Muscle of leg (tissue), 11 donors: Measurements from ENCODE around the gene RPL18. TPM values are rescaled to one million over a fixed set of nuclear protein-coding genes. Genes with fewer than 3 reads are reported as not detected.

Source experiments
- DNase-seq: peaks from one replicate; pipeline ENCODE4 v3.0.0; 2013
- H3K27ac ChIP-seq: one replicate; pipeline ENCODE4 v1.5.1; 2013; ENCODE audit warnings: mild to moderate bottlenecking, low read length, control low read depth
- H3K27me3 ChIP-seq: one replicate; pipeline ENCODE4 v1.6.1; 2013; ENCODE audit warnings: low read length; ENCODE audit not compliant: control insufficient read depth, insufficient read depth
- H3K36me3 ChIP-seq: one replicate; pipeline ENCODE4 v1.6.1; 2013; ENCODE audit warnings: low read length; ENCODE audit not compliant: control insufficient read depth, insufficient read depth
- H3K4me1 ChIP-seq: one replicate; pipeline ENCODE4 v1.6.1; 2013; ENCODE audit warnings: low read length; ENCODE audit not compliant: control insufficient read depth, insufficient read depth
- H3K4me3 ChIP-seq: one replicate; pipeline ENCODE4 v1.5.1; 2013; ENCODE audit warnings: low read length, control low read depth
- H3K9me3 ChIP-seq: replicated peaks from 2 replicates; pipeline ENCODE4 v1.6.1; 2013; ENCODE audit warnings: low read depth, low read length; ENCODE audit not compliant: control insufficient read depth
- WGBS: methylation state at CpG from one replicate; pipeline ENCODE4 v1.1.5; 2013; ENCODE audit warnings: missing lambda C conversion rate; ENCODE audit not compliant: insufficient coverage; 5-methylcytosine and 5-hydroxymethylcytosine counted together
- polyA plus RNA-seq, 8 donors: library from polyadenylated mRNA; unstranded; fragments of 120-200 nt; gene quantifications; one replicate each; pipeline versions ENCODE4 v1.2.1 to v1.2.3, GENCODE V29; 2013; ENCODE audit warnings: inconsistent platforms in 1 of 8, low replicate concordance in 1 of 8; ENCODE audit not compliant: insufficient read length in 8 of 8, insufficient read depth in 1 of 8
- total RNA-seq: library from RNA; stranded (reverse); fragments of 120-200 nt; gene quantifications from one replicate; pipeline ENCODE4 v1.2.4, GENCODE V29; 2013

Gene RPL18
- total and polyA plus RNA-seq, 9 donors, result 1,793 to 2,914 (median 1,904) TPM

DNA sequence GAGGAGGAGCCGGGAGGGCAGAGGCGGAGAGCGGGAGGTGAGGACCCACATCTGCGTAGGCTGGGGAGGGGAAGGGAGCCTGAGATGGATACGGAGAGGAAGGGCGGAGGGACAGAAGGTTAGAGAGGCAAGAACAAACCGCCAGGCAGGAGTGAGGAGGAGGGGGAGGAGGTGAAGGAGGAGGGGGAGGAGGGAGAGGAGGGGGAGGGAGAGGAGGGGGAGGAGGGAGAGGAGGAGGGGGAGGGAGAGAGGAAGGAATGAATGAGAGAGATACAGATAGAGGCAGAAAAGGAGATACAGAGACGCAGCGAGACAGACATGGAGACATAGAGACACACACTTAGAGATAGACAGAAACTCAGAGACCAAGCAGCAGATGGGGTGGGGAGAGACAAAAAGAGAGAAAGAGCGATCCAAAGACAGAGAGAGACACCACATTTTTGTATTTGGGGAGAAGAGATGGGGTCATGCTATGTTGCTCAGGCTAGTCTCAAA, 27.8 kb upstream of the RPL18 start:
- WGBS, result 4% methylated on average over 4 of the region's 10 CpGs
- no peaks in the 10 kb centered on the region for H3K36me3 ChIP-seq
- H3K9me3 ChIP-seq, result no peaks in the 10 kb centered on the region
- H3K27ac ChIP-seq, result peak overlapping the region; percentile 91
- H3K4me1 ChIP-seq, result peaks cover 42% of the 10 kb centered on the region
- DNase-seq, result no peak
- no peaks in the 10 kb centered on the region for H3K27me3 ChIP-seq
- H3K4me3 ChIP-seq, result peak overlapping the region; percentile 58

DNA sequence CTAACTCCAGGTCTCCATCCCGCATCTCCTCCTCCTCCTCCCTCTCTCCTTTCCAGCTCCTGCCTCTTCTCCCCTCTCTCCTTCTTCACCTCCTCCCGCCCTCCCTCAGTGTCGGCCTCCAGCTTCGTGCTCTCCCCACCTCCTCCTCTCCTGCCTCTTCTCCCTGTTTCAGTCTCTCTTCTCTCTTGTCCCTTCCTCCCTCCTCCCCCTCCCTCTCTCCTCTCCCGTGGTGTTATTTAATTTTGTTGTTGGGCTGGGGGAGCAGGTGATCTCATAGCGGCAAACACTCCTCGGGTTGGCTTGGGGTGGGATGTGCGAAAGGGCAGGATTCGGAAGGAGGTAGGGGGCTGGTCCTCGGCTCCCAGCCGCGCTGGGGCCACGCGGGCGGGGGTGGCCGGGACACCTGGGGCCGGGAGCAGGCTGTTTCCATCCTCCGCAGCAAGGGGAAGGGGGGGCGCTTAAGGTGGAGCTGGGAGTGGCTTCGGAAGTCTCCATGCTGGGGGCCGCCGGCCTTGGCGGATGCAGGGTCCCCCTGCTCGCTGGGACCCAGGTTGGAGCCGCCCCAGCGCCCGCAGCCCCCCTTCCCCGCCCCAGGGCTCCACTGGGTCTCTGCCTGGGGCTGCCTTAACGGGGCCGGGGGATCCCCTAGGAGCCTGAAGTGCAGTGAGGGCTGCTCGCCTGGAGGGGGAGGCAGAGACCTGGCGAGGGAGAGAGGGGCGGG, 27.2 kb upstream of the RPL18 start, which contains the start of gene CA11:
CA11 (minus strand) TSS at position 187 of the 721 bp plus-strand sequence. CDS start 555 bp downstream, outside the sequence.
- Histone ChIP-seq H3K36me3 (no peaks in the 10 kb centered on the region), H3K27me3 (no peaks in the 10 kb centered on the region), H3K4me3 (peak within 1 kb of the TSS; percentile 58), H3K27ac (peak within 1 kb of the TSS; percentile 91), H3K4me1 (peaks cover 42% of the 10 kb centered on the region), H3K9me3 (no peaks in the 10 kb centered on the region)
- peak; percentile 96 for DNase-seq
- under 1% methylated on average over 29 of the region's 33 CpGs for WGBS

DNA sequence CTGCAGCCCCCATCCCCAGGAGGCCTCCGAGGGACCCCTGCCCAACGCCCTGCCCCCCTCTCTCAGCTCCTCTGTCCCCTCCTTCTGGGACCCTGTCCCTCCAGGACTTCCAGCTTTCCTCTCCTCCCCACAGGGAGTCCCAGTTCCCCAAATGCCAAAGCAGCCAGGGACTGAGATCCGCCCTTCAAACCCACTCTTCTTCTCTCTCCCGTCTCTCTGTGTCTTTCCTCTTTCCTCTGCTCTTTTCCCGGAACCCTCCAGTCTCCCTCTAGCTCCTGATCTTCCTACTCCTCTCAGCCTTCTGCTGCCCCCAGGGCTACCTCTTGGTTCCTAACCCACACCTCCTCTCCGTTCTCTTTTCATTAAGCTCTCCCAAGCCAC, 26.6 kb upstream of the RPL18 start:
- Histone ChIP-seq H3K36me3 (no peaks in the 10 kb centered on the region), H3K4me3 (peak overlapping the region; percentile 58), H3K27ac (peak overlapping the region; percentile 91), H3K27me3 (no peaks in the 10 kb centered on the region), H3K4me1 (peaks cover 42% of the 10 kb centered on the region), H3K9me3 (no peaks in the 10 kb centered on the region)
- WGBS, result 0% methylated on average over 6 of the region's 6 CpGs
- peak; percentile 60 for DNase-seq

DNA sequence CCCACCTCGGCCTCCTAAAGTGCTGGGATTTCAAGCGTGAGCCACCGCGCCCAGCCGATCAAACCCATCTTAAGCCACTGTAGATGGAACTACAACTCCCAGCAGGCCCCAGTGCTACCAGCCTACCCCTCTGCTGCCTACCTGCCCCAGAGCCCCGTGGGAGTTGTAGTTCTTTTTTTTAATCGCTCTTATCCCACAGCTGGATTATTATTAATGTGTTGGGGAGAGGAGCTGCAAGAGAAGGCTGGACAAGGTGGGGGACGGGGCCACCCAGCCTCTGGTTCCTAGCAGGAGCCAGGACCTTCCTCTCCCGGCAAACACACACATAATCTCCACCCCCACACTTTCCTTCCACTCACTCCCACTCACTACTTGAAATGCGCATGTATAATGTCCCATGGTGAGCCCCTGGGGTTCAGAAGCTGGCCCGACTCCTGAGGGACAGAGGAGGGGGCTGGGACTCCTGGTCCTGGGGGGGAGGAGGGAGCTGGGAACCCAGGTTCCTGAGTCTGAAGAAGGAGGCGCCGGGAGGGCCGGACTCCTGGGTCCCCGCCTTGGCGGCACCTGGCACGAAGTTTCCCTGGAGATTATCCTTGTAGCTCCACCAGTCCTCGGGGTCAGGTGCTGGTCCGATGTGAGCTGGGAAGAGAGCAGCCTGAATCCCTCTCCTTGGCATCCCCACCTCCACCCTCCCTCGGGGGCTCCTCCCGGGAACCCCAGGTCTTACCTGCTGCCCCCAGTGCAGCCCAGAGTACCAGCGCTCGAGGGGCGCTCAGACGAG, 26.1 kb upstream of the RPL18 start:
- peak overlapping the region; percentile 58 for H3K4me3 ChIP-seq
- peaks cover 42% of the 10 kb centered on the region for H3K4me1 ChIP-seq
- H3K27ac ChIP-seq, result peak overlapping the region; percentile 91
- 0% methylated on average over 14 of the region's 25 CpGs for WGBS
- H3K9me3 ChIP-seq, result no peaks in the 10 kb centered on the region
- peak; percentile 90 for DNase-seq
- H3K36me3 ChIP-seq, result no peaks in the 10 kb centered on the region
- peaks cover under 1% of the 10 kb centered on the region for H3K27me3 ChIP-seq

DNA sequence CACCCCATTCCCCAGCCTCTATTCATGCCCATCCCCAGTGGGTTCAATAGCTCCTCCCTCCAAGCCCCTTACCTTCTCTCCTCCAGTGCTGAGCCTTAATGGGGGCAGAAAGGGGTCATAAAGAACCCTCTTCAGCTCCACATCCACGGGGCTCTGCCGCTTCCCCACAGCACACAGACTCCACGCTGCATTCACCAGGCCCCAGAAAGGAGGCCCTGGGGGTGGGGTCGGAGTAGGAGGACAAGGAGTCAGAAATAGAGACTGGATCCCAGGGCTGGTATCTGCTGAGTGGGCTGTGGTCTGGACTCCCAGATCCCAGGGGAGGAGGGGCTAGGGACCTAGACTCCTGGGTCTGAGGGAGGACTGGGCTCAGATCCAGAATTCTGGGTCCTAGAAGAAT, 25.4 kb upstream of the RPL18 start:
- H3K4me1 ChIP-seq, result peaks cover 40% of the 10 kb centered on the region
- H3K36me3 ChIP-seq, result no peaks in the 10 kb centered on the region
- H3K4me3 ChIP-seq, result no peak overlapping the region
- WGBS, result 100% methylated on average over 1 of the region's 4 CpGs
- no peak for DNase-seq
- no peaks in the 10 kb centered on the region for H3K9me3 ChIP-seq
- peaks cover 4% of the 10 kb centered on the region for H3K27me3 ChIP-seq
- no peak overlapping the region for H3K27ac ChIP-seq

DNA sequence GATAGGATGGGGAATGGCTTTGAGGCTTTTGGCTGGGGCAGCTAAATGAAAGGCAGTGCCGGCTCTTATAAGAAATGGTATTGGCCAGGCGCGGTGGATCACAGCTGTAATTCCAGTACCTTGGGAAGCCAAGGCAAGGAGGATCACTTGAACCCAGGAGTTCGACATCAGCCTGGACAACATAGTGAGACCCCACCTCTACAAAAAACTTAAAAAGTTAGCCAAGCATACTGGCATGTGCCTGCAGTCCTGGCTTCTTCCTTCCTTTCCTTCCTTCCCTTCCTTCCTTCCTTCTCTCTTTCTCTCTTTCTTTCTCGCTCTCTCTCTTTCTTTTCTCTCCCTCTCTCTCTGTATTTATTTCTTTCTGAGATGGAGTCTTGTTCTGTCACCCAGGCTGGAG, 23.9 kb upstream of the RPL18 start:
- peaks cover 4% of the 10 kb centered on the region for H3K27me3 ChIP-seq
- H3K36me3 ChIP-seq, result no peaks in the 10 kb centered on the region
- no peak overlapping the region for H3K4me3 ChIP-seq
- peaks cover 43% of the 10 kb centered on the region for H3K4me1 ChIP-seq
- WGBS, result 86% methylated on average over 2 of the region's 5 CpGs
- H3K9me3 ChIP-seq, result no peaks in the 10 kb centered on the region
- DNase-seq, result no peak
- H3K27ac ChIP-seq, result no peak overlapping the region

DNA sequence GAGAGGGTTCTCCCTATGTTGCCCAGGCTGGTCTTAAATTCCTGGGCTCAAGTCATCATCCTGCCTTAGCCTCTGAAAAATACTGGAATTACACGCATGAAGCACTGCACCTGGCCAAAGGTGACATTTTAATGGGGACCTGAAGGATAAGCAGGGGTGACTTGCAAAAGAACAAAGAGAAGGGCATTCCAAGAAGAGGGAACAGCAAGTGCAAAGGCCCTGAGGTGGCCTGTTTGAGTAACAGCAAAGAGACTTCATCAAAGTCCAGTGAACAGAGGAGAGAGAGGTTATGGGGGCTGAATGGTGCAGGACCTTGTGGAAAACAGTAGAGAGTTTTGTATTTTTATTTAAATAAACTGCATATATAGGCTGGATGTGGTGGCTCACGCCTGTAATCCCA, 22.9 kb upstream of the RPL18 start:
- 100% methylated on average over 1 of the region's 2 CpGs for WGBS
- no peaks in the 10 kb centered on the region for H3K9me3 ChIP-seq
- no peak for DNase-seq

DNA sequence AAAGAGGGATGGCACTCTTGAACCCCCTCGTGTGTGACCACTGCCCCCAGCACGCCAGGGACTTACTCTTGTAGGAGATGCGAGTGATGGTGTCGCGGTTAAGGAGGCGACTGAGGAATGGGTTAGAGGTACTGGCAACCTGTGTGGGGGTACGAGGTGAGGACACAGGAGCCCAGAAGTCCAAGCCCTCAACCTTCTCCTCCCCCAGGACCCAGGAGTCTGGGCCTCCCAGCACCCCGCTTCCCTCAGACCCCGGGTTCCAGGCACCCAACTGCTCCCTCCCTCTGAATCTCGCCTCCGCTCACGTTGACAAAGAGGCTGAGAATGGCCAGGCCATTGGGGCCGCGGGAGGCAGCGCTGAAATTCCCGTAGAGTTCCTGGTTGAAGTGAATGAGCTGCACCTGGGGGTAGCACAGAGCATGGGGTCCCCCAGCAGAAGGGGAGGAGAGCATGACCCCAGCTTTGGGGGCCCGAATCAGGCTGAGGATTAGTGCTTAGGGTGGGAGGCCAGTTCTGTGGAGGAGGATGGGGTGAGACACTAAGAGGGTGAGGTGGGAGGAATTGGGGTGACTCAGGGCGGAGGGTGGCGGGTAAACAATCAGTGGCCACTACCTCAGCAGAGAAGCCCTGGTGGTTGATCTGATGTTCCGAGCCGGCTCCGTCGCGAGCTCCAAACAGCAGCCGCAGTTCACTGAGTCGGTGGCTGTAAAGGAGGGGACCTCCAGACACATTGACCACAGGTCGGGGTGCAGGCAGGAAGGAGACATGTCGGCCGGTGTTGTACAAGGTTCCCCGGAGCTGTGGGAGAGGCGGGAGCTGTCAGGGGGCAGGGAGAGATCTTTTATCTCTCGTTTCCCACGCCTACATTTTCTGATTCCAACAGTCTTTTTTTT, 20.8 kb upstream of the RPL18 start:
- Histone ChIP-seq H3K27ac (no peak overlapping the region), H3K9me3 (no peaks in the 10 kb centered on the region), H3K4me1 (peaks cover 41% of the 10 kb centered on the region), H3K27me3 (peaks cover 4% of the 10 kb centered on the region), H3K4me3 (no peak overlapping the region), H3K36me3 (no peaks in the 10 kb centered on the region)
- DNase-seq, result peak; percentile 29
- 77% methylated on average over 21 of the region's 33 CpGs for WGBS

More for the DNA sequence above, 22.9 kb upstream of the RPL18 start:
- no peaks in the 10 kb centered on the region for H3K36me3 ChIP-seq
- peaks cover 4% of the 10 kb centered on the region for H3K27me3 ChIP-seq
- peaks cover 42% of the 10 kb centered on the region for H3K4me1 ChIP-seq
- H3K4me3 ChIP-seq, result no peak overlapping the region
- H3K27ac ChIP-seq, result no peak overlapping the region

DNA sequence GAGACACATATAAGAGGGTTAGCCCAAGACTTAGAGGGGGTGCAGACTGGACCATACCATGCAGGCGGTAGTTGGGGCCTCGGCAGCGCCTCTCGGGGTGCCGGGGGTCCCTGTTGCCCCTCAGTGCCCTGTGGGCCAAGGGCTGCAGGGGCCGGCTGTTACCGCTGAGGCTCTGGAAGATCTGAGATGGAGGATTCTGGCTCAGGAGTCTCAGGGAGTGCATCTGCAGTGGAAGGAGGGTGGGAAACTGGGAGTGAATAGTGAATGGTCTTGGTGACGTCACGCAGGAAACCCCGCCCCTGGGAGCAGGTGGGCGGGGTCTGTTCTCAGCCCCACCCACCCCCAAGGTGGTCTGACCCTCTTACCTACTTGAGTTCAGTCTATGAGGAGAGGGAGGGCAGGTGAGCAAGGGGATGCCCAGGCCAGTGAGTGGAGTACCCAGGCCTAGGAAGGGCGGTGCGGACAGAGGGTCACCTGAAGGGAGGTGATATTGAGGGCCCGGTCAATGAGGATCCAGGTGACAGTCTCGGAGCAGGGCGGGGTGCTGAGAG, 19.9 kb upstream of the RPL18 start:
- Histone ChIP-seq H3K27me3 (peaks cover 4% of the 10 kb centered on the region), H3K4me1 (peaks cover 42% of the 10 kb centered on the region), H3K36me3 (no peaks in the 10 kb centered on the region), H3K9me3 (no peaks in the 10 kb centered on the region), H3K27ac (peak overlapping the region; percentile 98), H3K4me3 (no peak overlapping the region)
- peak; percentile 49 for DNase-seq
- 88% methylated on average over 12 of the region's 16 CpGs for WGBS
